Right renal cortex interstitium (tissue), 3 donors: Measurements from ENCODE around the gene NEGR1. TPM values are rescaled to one million over a fixed set of nuclear protein-coding genes. Genes with fewer than 3 reads are reported as not detected.
"Not testable (repeated sequence)": the region's sequence is repeated elsewhere in the genome, so short reads cannot be mapped to it uniquely, and the experiment has no call there.

Source experiments
- DNase-seq, 3 donors: peaks; one replicate each; pipeline ENCODE4 v3.0.0-alpha.2; 2013; ENCODE audit warnings: low read depth in 3 of 3, low spot score in 2 of 3
- polyA plus RNA-seq, 3 donors: library from polyadenylated mRNA; unstranded; fragments of 120-200 nt; gene quantifications; one replicate each; pipeline ENCODE4 v1.2.1, GENCODE V29; 2013; ENCODE audit not compliant: insufficient read length in 3 of 3

NEGR1 gene
- polyA plus RNA-seq, 3 donors, result 2.9 to 4.8 (median 4.3) TPM

- DNase-seq, result no peak
These were observed 314.7 kb downstream of the NEGR1 start for GRCh38 chr1:71967670-71968069.

- DNase-seq, result no peak
These were observed 318.2 kb downstream of the NEGR1 start for GRCh38 chr1:71964188-71964587.

GRCh38 chr1:71956613-71957285 lies 325.6 kb downstream of the NEGR1 start:
- no peak for DNase-seq

GRCh38 chr1:71950579-71950978 lies 331.8 kb downstream of the NEGR1 start:
- DNase-seq, result no peak

- DNase-seq, result no peak
These were observed 332.7 kb downstream of the NEGR1 start for GRCh38 chr1:71949681-71950080.

GRCh38 chr1:71948561-71948960 lies 333.8 kb downstream of the NEGR1 start:
- no peak for DNase-seq

- DNase-seq, result no peak
These were observed 338.3 kb downstream of the NEGR1 start for GRCh38 chr1:71944006-71944405.

- DNase-seq, result no peak
These were observed 342.1 kb downstream of the NEGR1 start for GRCh38 chr1:71940261-71940660.

- no peak for DNase-seq
These were observed 351.8 kb downstream of the NEGR1 start for GRCh38 chr1:71930511-71930910.

- DNase-seq, result no peak
These were observed 360.3 kb downstream of the NEGR1 start for GRCh38 chr1:71921935-71922559.

- no peak for DNase-seq
These were observed 361.1 kb downstream of the NEGR1 start for GRCh38 chr1:71921204-71921603.

GRCh38 chr1:71920556-71920955 lies 361.8 kb downstream of the NEGR1 start:
- DNase-seq, result no peak

GRCh38 chr1:71919811-71920509 lies 362.4 kb downstream of the NEGR1 start:
- DNase-seq, result no peak

- DNase-seq, result no peak
These were observed 363.7 kb downstream of the NEGR1 start for GRCh38 chr1:71918630-71919029.

GRCh38 chr1:71916894-71917293 lies 365.4 kb downstream of the NEGR1 start:
- DNase-seq, result no peak

GRCh38 chr1:71914626-71915025 lies 367.7 kb downstream of the NEGR1 start:
- DNase-seq, result no peak

- DNase-seq, result no peak
These were observed 373.4 kb downstream of the NEGR1 start for GRCh38 chr1:71908871-71909390.

GRCh38 chr1:71908303-71908702 lies 374.0 kb downstream of the NEGR1 start:
- no peak for DNase-seq

- no peak for DNase-seq
These were observed 382.5 kb downstream of the NEGR1 start for GRCh38 chr1:71899881-71900280.

GRCh38 chr1:71888166-71888565 lies 394.2 kb downstream of the NEGR1 start:
- not testable (repeated sequence) for DNase-seq

- DNase-seq, result no peak
These were observed 397.2 kb downstream of the NEGR1 start for GRCh38 chr1:71885171-71885570.

- DNase-seq, result no peak
These were observed 399.7 kb downstream of the NEGR1 start for GRCh38 chr1:71882637-71883036.
